Activated CD8-positive, alpha-beta memory T cell treated with anti-CD3 and anti-CD28 coated beads for 36 hours (primary cell): ENCODE data around the gene CAMK4. TPM values are rescaled to one million over a fixed set of nuclear protein-coding genes. Genes with fewer than 3 reads are reported as not detected.

Experiments used
- CTCF ChIA-PET: fragments of 350-600 bp; sonication (Branson Sonifier 250); formaldehyde crosslinking; loops from one replicate; lab custom pipeline; 2021; ENCODE audit warnings: antibody characterized with exemption; lab: Charles Lee
- POLR2A ChIA-PET: fragments of 350-600 bp; sonication (Branson Sonifier 250); formaldehyde crosslinking; loops from one replicate; lab custom pipeline; 2021; ENCODE audit warnings: antibody characterized with exemption; lab: Charles Lee
- total RNA-seq, 2 experiments: library from RNA; stranded (reverse); gene quantifications; one replicate each; pipeline ENCODE4 v1.2.3, GENCODE V29; 2021

The CAMK4 gene
- total RNA-seq, 2 experiments from 2014 or later = 51.8 to 57.4 TPM

DNA sequence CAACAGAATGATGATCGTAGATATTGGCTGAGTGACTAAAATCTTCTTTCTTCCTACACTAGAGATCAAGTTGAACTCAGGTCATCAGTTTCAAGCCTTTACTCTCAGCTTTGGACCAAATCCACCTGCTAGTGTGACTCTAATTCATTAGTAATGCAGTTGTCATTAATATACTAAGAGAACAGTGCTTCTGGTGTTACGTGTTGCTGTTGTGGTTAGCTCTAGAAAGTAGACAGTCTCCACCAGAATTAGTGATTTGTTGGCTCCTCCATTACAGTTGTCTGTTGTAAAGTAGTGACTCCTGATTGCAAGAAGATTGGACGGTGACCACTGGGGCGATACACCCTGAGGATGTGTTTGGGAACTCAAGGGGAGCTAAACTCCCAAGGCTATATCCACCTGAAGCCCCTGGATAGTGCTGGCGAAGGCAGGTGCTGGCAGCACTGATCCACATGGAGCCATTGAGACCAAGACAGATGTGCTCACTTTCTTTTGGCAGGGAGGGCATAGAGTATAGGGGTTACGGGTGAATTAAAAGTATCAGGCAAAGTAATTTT lies 3.1 kb downstream of the CAMK4 start:
- CTCF ChIA-PET = interaction anchor here (1.3 to 4.7 kb wide), 3 partner anchors 27 to 51 kb away, joined by 3 to 22 read pairs (median 4); no protein-coding TSS in a partner anchor
- POLR2A ChIA-PET = interaction anchor here (1.8 kb wide), 1 partner anchor 27 kb away, joined by 11 read pairs; no protein-coding TSS in a partner anchor

DNA sequence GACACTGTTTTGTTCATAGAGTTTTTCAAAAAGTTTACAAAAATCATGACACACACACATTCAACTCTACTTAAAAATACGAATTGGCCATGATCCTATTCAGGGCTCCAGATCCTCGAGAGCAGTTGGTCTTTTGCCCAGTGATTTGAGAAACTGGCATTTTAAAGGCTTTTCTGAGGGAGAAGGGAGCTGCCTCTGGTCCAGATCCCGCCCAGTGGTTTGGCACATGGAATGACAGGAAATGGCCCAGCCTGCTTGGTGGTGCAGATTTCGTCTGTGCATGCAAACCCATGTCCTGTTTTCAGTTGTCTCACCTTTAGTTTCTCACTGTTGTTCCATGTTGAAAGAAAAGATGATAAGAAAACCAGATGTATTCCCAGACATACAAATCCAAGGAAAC lies 3.6 kb downstream of the CAMK4 start:
- ChIA-PET POLR2A (no interaction called here), CTCF (interaction anchor here (1.5 to 4.7 kb wide), 2 partner anchors 26 to 51 kb away, joined by 4 to 22 read pairs; no protein-coding TSS in a partner anchor)

DNA sequence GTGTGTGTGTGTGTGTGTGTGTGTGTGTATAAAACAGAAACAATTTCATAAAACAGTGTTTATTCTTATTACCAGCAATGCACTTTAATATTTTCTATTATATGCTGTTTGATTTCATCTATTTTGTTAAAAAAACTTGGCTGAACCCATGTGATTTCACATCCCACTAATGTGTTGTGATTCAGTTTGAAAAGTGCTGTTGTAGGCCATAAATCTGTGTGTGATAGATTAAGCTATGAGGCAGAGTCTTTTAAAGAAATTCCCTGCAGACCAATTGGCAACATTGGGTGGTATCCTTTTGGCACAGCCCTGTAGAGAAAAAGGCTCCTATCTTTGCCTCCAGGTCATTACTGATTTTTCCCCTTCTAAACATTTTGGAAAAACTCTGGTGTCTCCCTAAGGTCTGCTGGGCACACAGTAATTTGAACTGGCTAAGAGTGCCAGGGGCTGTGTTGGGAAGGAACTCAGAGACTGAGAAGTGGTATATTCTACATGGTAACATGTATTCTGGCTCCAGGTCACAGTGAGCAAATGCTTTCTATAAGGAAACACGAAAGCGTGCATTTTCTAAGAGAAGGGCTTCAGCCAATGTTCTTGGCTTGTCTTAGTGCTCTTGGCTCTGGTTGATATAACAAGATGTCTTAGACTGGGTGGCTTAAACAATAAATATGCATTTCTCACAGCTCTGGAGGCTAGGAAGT lies 4.5 kb downstream of the CAMK4 start:
- CTCF ChIA-PET = interaction anchor here (2.4 to 4.7 kb wide), 2 partner anchors 25 to 49 kb away, joined by 7 to 22 read pairs; no protein-coding TSS in a partner anchor
- POLR2A ChIA-PET = no interaction called here

- CTCF ChIA-PET = interaction anchor here (2.4 to 4.7 kb wide), 2 partner anchors 25 to 49 kb away, joined by 7 to 22 read pairs; no protein-coding TSS in a partner anchor
- POLR2A ChIA-PET = no interaction called here
These were observed 5.1 kb downstream of the CAMK4 start for GRCh38 chr5:111229221-111229835.

DNA sequence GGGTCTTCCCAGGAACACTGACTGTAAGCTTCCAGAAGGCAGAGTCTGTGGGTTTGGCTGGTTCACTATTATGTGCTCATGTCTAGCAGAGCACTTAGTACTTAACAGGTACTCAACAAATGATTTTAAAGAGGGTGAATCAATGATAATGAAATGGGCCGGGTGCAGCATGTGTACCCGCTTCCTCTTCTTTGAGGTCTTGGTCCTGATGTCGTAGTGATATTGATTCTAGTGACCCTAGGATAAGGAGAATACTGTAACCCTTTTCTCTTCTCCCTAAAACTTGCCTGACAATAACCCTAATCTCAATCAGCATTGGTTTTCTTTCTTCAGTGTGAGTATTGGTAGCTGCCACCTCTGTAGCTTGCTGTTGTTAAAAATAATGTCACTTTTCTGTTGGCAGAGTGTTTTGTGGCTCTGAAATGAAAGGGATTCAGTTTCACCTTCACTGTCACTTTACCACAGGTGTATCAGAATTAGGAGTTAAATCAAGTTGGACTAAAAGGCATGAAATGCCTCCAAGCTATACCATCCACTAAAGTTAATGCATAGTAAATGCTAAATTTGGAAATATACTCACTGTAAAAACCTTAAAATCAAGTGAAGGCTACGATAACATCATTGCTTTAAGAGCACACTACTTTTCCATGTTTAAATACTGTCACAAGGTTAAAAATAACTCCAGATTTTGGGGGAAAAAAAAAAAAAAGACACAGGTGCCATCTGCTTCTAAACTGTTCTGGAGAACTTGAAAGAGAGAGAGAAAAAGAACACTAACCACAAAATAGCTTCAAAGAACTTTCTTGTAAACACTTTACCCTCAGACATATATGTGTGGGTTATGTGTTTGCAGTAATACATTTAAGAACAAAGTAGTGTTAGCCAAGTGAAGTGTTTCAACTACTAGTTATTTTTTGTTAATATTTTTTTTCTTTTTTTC lies 6.0 kb downstream of the CAMK4 start:
- POLR2A ChIA-PET = no interaction called here
- CTCF ChIA-PET = interaction anchor here (0.8 to 4.7 kb wide), 3 partner anchors 22 to 48 kb away, joined by 3 to 22 read pairs (median 7); no protein-coding TSS in a partner anchor

DNA sequence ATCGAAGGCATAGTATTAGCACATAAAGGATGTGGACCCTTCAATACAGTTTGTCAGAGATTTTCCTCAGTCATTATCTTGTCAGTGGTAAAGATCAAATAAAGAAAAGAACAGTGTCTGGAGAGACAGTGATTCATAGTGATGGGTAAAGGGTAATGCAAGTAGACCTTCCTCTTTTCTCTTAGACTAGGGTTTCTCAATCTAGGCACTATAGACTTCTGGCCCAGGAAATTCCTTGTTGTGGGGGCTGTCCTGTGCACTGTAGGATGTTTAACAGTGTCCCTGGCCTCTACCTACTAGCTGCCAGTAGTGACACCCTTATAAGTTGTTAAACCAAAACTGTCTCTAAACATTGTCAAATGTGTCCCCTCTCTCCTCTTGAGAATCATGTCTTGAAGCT lies 6.9 kb downstream of the CAMK4 start:
- ChIA-PET POLR2A (no interaction called here), CTCF (interaction anchor here (0.8 to 4.7 kb wide), 2 partner anchors 23 to 48 kb away, joined by 3 to 22 read pairs; no protein-coding TSS in a partner anchor)

DNA sequence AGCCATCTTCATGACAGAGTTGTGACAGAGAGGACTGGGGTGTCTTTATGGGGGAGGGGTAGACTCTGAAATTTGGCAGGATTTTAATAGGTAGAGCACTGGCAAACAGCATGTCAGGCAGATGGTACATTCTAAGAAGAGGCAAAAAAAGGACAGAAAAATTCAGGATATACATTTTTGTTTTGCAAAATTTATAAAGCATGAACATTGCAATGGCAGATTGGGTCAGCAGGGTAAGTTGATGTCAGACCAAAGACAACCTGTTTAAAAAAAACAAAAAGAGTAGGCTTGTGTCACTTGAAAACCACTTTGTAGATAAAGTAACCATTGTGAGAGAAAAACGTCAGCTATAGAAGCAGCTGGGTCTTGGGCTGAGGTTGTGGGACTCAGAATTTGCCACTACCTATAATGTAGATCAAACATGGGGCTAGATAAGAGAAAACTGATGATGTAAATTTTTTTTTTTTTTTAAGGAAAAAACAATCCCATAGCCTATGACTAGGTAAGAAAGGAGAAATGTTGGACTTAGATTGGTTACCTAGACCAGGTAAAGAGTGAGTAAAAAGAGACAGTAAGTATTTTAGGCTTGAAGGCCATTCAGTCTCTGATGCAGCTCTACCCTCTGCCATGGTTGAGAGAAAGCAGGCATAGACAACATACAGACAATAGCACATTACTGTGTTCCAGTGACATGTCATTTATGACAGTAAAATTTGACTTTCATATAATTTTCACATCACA lies 8.3 kb downstream of the CAMK4 start:
- ChIA-PET POLR2A (interaction anchor here (1.1 to 2.2 kb wide), 3 partner anchors 9 to 24 kb away, joined by 4 to 7 read pairs (median 5); partner anchors contain the start of gene CAMK4), CTCF (interaction anchor here (1.1 to 1.5 kb wide), 2 partner anchors 8 to 22 kb away, joined by 4 to 6 read pairs; partner anchors contain the start of gene CAMK4)

- POLR2A ChIA-PET = interaction anchor here (1.1 to 2.2 kb wide), 3 partner anchors 9 to 23 kb away, joined by 4 to 7 read pairs (median 5); partner anchors contain the start of gene CAMK4
These were observed 8.8 kb downstream of the CAMK4 start for GRCh38 chr5:111233052-111233374.

GRCh38 chr5:111234125-111234524 lies 9.9 kb downstream of the CAMK4 start:
- ChIA-PET POLR2A (interaction anchor here (2.2 kb wide), 1 partner anchor 21 kb away, joined by 7 read pairs; no protein-coding TSS in a partner anchor), CTCF (interaction anchor here (0.6 kb wide), 1 partner anchor 48 kb away, joined by 3 read pairs; no protein-coding TSS in a partner anchor)

More at GRCh38 chr5:111233052-111233374, 8.8 kb downstream of the CAMK4 start:
- CTCF ChIA-PET = interaction anchor here (1.1 to 1.5 kb wide), 2 partner anchors 9 to 22 kb away, joined by 4 to 6 read pairs; partner anchors contain the start of gene CAMK4

DNA sequence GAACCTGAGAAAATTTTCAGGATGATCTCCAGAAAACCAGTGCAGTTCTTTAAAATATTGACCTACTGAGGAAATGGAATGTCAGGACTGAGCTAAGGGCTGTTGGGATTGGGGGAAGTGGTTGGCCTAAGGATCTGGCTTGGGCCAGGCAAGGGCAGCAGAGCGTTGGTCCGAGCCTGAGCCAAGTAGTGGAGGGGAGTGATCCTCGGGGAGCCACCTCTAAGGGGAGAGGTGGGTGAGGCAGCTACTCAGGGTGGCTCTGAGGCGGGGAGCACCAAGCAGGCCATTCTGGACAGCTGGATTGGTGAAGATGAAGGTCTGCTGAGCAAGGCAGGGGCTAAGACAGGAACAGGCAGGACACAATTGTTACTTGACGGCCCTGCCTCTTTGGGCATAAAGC lies 11.5 kb downstream of the CAMK4 start:
- ChIA-PET CTCF (interaction anchor here (1.0 to 3.7 kb wide), 5 partner anchors 11 to 43 kb away, joined by 3 to 16 read pairs (median 8); partner anchors contain the start of gene CAMK4), POLR2A (interaction anchor here (1.2 kb wide), 1 partner anchor 12 kb away, joined by 4 read pairs; the partner anchor contains the start of gene CAMK4)

- CTCF ChIA-PET = interaction anchor here (1.9 to 3.7 kb wide), 3 partner anchors 10 to 18 kb away, joined by 8 to 16 read pairs (median 10); partner anchors contain the start of gene CAMK4
- POLR2A ChIA-PET = interaction anchor here (2.0 kb wide), 1 partner anchor 18 kb away, joined by 11 read pairs; no protein-coding TSS in a partner anchor
These were observed 12.2 kb downstream of the CAMK4 start for GRCh38 chr5:111236348-111236747.

- POLR2A ChIA-PET = interaction anchor here (2.0 kb wide), 1 partner anchor 17 kb away, joined by 11 read pairs; no protein-coding TSS in a partner anchor
- CTCF ChIA-PET = interaction anchor here (1.9 to 3.7 kb wide), 3 partner anchors 10 to 18 kb away, joined by 8 to 16 read pairs (median 10); partner anchors contain the start of gene CAMK4
These were observed 12.8 kb downstream of the CAMK4 start for GRCh38 chr5:111236995-111237394.

DNA sequence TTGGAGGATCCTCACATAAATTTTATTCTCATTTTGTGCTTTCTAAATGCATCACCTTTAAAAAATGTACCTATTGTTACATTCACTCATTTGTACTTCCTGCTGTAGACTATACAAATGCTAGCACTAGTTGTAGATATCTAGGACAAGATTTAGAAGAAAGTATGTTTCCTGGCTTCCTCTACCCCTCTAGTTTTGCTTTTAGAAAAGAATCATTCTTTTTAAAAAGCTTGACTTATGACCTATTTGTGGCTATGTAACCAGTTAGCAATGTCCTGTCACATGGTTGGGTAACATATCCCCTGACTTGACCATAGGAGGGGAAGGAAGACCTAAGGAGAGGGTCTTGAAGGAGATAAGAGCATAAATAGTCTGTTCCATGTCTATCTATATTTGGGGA lies 13.3 kb downstream of the CAMK4 start:
- ChIA-PET CTCF (interaction anchor here (1.9 to 3.7 kb wide), 3 partner anchors 9 to 17 kb away, joined by 8 to 16 read pairs (median 10); partner anchors contain the start of gene CAMK4), POLR2A (interaction anchor here (2.0 kb wide), 1 partner anchor 17 kb away, joined by 11 read pairs; no protein-coding TSS in a partner anchor)

- POLR2A ChIA-PET = interaction anchor here (0.6 to 0.7 kb wide), 3 partner anchors 15 to 151 kb away, joined by 3 to 9 read pairs (median 3); no protein-coding TSS in a partner anchor
- CTCF ChIA-PET = interaction anchor here (1.0 to 1.3 kb wide), 2 partner anchors 16 to 81 kb away, joined by 3 to 4 read pairs; no protein-coding TSS in a partner anchor
These were observed 14.4 kb downstream of the CAMK4 start for GRCh38 chr5:111238431-111239225.

DNA sequence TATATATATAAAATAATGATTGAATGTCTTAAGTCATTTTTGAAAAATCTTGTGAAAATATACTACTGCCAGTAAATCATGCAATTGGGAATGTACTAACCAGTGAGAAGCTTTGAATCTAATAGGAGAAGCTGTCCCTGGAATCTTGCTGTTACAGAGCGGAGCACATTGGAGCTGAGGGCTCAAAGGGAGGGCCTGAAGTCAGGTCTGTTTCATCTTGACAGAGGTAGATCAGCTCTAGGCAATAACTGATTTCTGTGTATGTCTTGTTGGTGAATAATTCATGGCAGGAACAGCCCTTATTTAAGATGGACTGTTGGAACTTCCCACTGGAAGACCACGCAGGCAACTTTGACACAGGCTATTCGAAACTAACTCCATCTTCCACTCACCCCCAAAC lies 17.5 kb downstream of the CAMK4 start:
- ChIA-PET POLR2A (no interaction called here), CTCF (interaction anchor here (1.5 kb wide), 1 partner anchor 10 kb away, joined by 4 read pairs; no protein-coding TSS in a partner anchor)

DNA sequence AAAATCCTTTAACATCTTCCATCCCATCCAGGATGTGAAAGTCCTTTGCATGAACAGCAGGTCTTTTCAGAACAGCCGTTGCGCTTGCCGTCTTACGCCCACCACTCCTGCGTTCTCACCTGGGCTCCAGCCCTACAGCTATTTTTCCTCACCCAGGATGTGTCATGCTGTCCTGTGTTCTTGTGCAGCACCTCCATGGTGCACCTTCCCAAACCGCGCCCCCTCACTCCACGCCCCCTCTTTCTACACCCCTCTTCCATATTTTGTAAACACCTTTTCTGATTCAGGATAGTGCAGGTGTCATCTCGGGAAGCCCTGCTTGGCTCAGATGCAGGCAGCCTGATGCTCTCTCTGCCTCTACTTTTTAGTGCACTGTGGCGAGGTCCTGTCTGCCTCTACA lies 18.4 kb downstream of the CAMK4 start:
- POLR2A ChIA-PET = no interaction called here
- CTCF ChIA-PET = no interaction called here
